ENCODE results near the gene RUNX1. TPM values are rescaled to one million over a fixed set of nuclear protein-coding genes. Genes with fewer than 3 reads are reported as not detected.
A peak's percentile ranks its signal among the peaks of the same experiment; 100 is the strongest.

RUNX1 gene
- total and polyA plus RNA-seq, 2 of the 13 experiments (the other 11 are each of a cell fraction or from before 2014, with no cell fraction given) = 5.4 to 6.4 TPM

GRCh38 chr21:35023396-35024070 lies 25.6 kb downstream of the RUNX1 start (continued):
- TF ChIP-seq SMAD1 (CRISPR knock-in tag; IDR thresholded peaks at IDR 0.05; ENCODE audit: borderline replicate concordance, low read depth) = no peak
- peak; percentile 29; the same call in 1 of the 2 replicates for TF ChIP-seq DPF2 (CRISPR knock-in tag; IDR thresholded peaks at IDR 0.05; ENCODE audit: borderline replicate concordance, low read depth)
- TF ChIP-seq ZNF331 (CRISPR knock-in tag; IDR thresholded peaks at IDR 0.05) = peak; percentile 70; the same call in 1 of the 2 replicates
- 0 out of 2 replicates have a peak, but pooled peaks have one; percentile 21 for TF ChIP-seq ZNF768 (CRISPR knock-in tag; IDR thresholded peaks at IDR 0.05)
- TF ChIP-seq XRCC5 (optimal IDR thresholded peaks at IDR 0.05; ENCODE audit: low read length) = peak; percentile 78
- TF ChIP-seq NCOA2 (CRISPR knock-in tag; IDR thresholded peaks at IDR 0.05) = peak; percentile 51; the same call in 1 of the 2 replicates
- TF ChIP-seq ZNF574 (CRISPR knock-in tag; IDR thresholded peaks at IDR 0.05) = peak; percentile 66; the same call in 1 of the 2 replicates
- TF ChIP-seq ZMYM4 (CRISPR knock-in tag; IDR thresholded peaks at IDR 0.05) = peak; percentile 92
- TF ChIP-seq BCL6 (CRISPR knock-in tag; IDR thresholded peaks at IDR 0.05) = peak; percentile 70
- TF ChIP-seq REPIN1 (CRISPR knock-in tag; IDR thresholded peaks at IDR 0.05; ENCODE audit: borderline replicate concordance, low read depth) = peak; percentile 55; the same call in 1 of the 2 replicates
- TF ChIP-seq NCOA5 (CRISPR knock-in tag; IDR thresholded peaks at IDR 0.05) = no peak
- TF ChIP-seq MIXL1 (CRISPR knock-in tag; IDR thresholded peaks at IDR 0.05) = 0 out of 2 replicates have a peak, but pooled peaks have one; percentile 54
- peak; percentile 38; the same call in 1 of the 2 replicates for TF ChIP-seq ETV5 (CRISPR knock-in tag; IDR thresholded peaks at IDR 0.05; ENCODE audit: borderline replicate concordance)
- TF ChIP-seq JARID2 (CRISPR knock-in tag; IDR thresholded peaks at IDR 0.05; ENCODE audit: insufficient replicate concordance) = no peak
- TF ChIP-seq GATAD2A (CRISPR knock-in tag; IDR thresholded peaks at IDR 0.05) = peak; percentile 82
- peak; percentile 60 for TF ChIP-seq HDAC1 (CRISPR knock-in tag; IDR thresholded peaks at IDR 0.05)
- TF ChIP-seq ZNF710 (CRISPR knock-in tag; IDR thresholded peaks at IDR 0.05; ENCODE audit: borderline replicate concordance) = peak; percentile 58; the same call in 1 of the 2 replicates
- TF ChIP-seq SMYD3 (CRISPR knock-in tag; IDR thresholded peaks at IDR 0.05) = no peak
- TF ChIP-seq ZNF292 (CRISPR knock-in tag; IDR thresholded peaks at IDR 0.05; ENCODE audit: borderline replicate concordance, low read depth) = peak; percentile 84; the same call in 1 of the 2 replicates
- TF ChIP-seq PPARG (CRISPR knock-in tag; conservative IDR thresholded peaks at IDR 0.05) = peak; percentile 46; the same call in 1 of the 2 replicates
- TF ChIP-seq E2F5 (CRISPR knock-in tag; conservative IDR thresholded peaks at IDR 0.05) = no peak
- no peak for TF ChIP-seq GTF2F1 (IDR thresholded peaks at IDR 0.05; ENCODE audit: low read length)
- TF ChIP-seq HIC2 (CRISPR knock-in tag; IDR thresholded peaks at IDR 0.05; ENCODE audit: low read depth) = 0 out of 2 replicates have a peak, but pooled peaks have one; percentile 25

All from HepG2 (cell line).